Measurements from ENCODE around the gene MRPL21.

GRCh38 chr11:68905421-68906360, 2.1 kb upstream of the MRPL21 start:
- TF ChIP-seq POLR2AphosphoS2 (IDR thresholded peaks at IDR 0.05; ENCODE audit: low read length), result no peak
- no peak for TF ChIP-seq ZFP1 (CRISPR knock-in tag; IDR thresholded peaks at IDR 0.05)
- no peak for TF ChIP-seq POLR2A (conservative IDR thresholded peaks at IDR 0.05)

Measured in K562 (cell line).